Measurements from ENCODE around the gene VPS72. TPM values are rescaled to one million over a fixed set of nuclear protein-coding genes. Genes with fewer than 3 reads are reported as not detected.

Gene VPS72
- total RNA-seq, 2 experiments from 2014 or later, result 77.1 to 77.8 TPM

GRCh38 chr1:151164732-151165280 lies 25.2 kb downstream of the VPS72 start:
- Mint-ChIP-seq H3K9me3 (ENCODE audit: low read depth) (no peaks in the 10 kb centered on the region), H3K4me1 (peaks cover 56% of the 10 kb centered on the region), H3K27ac (peak overlapping the region; percentile 98), H3K36me3 (ENCODE audit: low read depth) (peaks cover 65% of the 10 kb centered on the region), H3K4me3 (peak overlapping the region; percentile 92), H3K27me3 (no peaks in the 10 kb centered on the region)
- ChIA-PET POLR2A (interaction anchor here (0.6 to 2.8 kb wide), 3 partner anchors 8 to 113 kb away, joined by 3 to 9 read pairs (median 4); partner anchors contain the start of gene TNFAIP8L2), CTCF (interaction anchor here (0.7 to 4.4 kb wide), 4 partner anchors 8 to 136 kb away, joined by 3 to 25 read pairs (median 4); partner anchors contain the start of genes PSMD4 and TNFAIP8L2)
- no peak for DNase-seq
- intact Hi-C loops (cut with DNase I, micrococcal nuclease), result loop anchor here (1.0 to 10.0 kb wide), 5 partner anchors 9 to 600 kb away; partner anchors contain the start of genes GABPB2 (in 1 of the 2), PRUNE1 (in 1 of the 2), PSMB4 (in 1 of the 2) and TNFAIP8L2 (in 1 of the 2)
- ATAC-seq, result no peak

DNA sequence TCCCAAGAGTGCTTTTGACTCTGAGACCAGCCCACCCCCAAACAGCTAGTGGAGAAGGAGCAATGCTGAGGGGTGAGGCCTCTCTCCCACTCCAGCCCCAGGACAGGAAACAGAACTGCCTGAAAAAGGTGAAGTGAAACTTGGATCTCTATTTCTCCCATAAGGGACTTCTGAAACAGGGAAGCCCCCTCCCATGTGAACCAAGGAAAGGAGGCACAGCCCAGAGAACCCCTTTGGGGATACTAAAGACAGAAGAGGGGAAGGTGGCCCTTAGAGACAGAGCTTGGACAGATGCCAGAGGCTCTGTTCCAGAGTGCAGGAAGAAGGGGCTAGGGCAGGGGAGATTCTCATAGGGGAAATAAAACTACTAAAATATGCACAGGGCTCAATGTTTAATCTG lies 30.6 kb downstream of the VPS72 start:
- H3K4me3 Mint-ChIP-seq, result peak overlapping the region; percentile 4
- peak overlapping the region; percentile 99 for H3K27ac Mint-ChIP-seq
- ChIA-PET POLR2A (interaction anchor here (0.7 to 2.9 kb wide), 3 partner anchors 28 to 118 kb away, joined by 4 to 9 read pairs (median 5); no protein-coding TSS in a partner anchor), CTCF (interaction anchor here (1.2 to 8.0 kb wide), 5 partner anchors 11 to 60 kb away, joined by 4 to 195 read pairs (median 11); no protein-coding TSS in a partner anchor)
- ATAC-seq (no peak), DNase-seq (no peak)
- no peaks in the 10 kb centered on the region for H3K9me3 Mint-ChIP-seq (ENCODE audit: low read depth)
- peaks cover 56% of the 10 kb centered on the region for H3K36me3 Mint-ChIP-seq (ENCODE audit: low read depth)
- H3K4me1 Mint-ChIP-seq, result peaks cover 62% of the 10 kb centered on the region
- no peaks in the 10 kb centered on the region for H3K27me3 Mint-ChIP-seq
- intact Hi-C loops (cut with DNase I, micrococcal nuclease), result loop anchor here (5.0 kb wide), 3 partner anchors 38 to 597 kb away; partner anchors contain the start of genes MINDY1 (in 1 of the 2), PIP5K1A (in 1 of the 2) and PRUNE1 (in 1 of the 2)

- CTCF ChIA-PET, result interaction anchor here (0.6 to 8.0 kb wide), 6 partner anchors 10 to 445 kb away, joined by 3 to 195 read pairs (median 4); partner anchors contain the start of gene MINDY1
- Mint-ChIP-seq H3K9me3 (ENCODE audit: low read depth) (no peaks in the 10 kb centered on the region), H3K27ac (peak overlapping the region; percentile 99), H3K36me3 (ENCODE audit: low read depth) (peaks cover 52% of the 10 kb centered on the region), H3K4me1 (peaks cover 59% of the 10 kb centered on the region), H3K27me3 (no peaks in the 10 kb centered on the region), H3K4me3 (peak overlapping the region; percentile 88)
- POLR2A ChIA-PET, result interaction anchor here (0.5 to 2.9 kb wide), 5 partner anchors 28 to 121 kb away, joined by 3 to 9 read pairs (median 5); no protein-coding TSS in a partner anchor
- intact Hi-C loops (cut with DNase I, micrococcal nuclease), result loop anchor here (5.0 kb wide), 3 partner anchors 38 to 596 kb away; partner anchors contain the start of genes MINDY1 (in 1 of the 2), PIP5K1A (in 1 of the 2) and PRUNE1 (in 1 of the 2)
- ATAC-seq, result no peak
- DNase-seq, result peak; percentile 61
Observed at GRCh38 chr1:151158751-151159251, 31.2 kb downstream of the VPS72 start.

- peak overlapping the region; percentile 88 for H3K4me3 Mint-ChIP-seq
- H3K36me3 Mint-ChIP-seq (ENCODE audit: low read depth), result peaks cover 47% of the 10 kb centered on the region
- peak; percentile 21 for ATAC-seq
- intact Hi-C loops (cut with DNase I, micrococcal nuclease), result loop anchor here (5.0 kb wide), 3 partner anchors 39 to 596 kb away; partner anchors contain the start of genes MINDY1 (in 1 of the 2), PIP5K1A (in 1 of the 2) and PRUNE1 (in 1 of the 2)
- H3K4me1 Mint-ChIP-seq, result peaks cover 59% of the 10 kb centered on the region
- DNase-seq, result peak; percentile 83
- no peaks in the 10 kb centered on the region for H3K9me3 Mint-ChIP-seq (ENCODE audit: low read depth)
- H3K27me3 Mint-ChIP-seq, result no peaks in the 10 kb centered on the region
- H3K27ac Mint-ChIP-seq, result peak overlapping the region; percentile 99
- ChIA-PET CTCF (interaction anchor here (0.6 to 8.0 kb wide), 8 partner anchors 10 to 444 kb away, joined by 3 to 195 read pairs (median 4); partner anchors contain the start of genes MINDY1 and MLLT11), POLR2A (interaction anchor here (0.5 to 2.9 kb wide), 5 partner anchors 7 to 121 kb away, joined by 3 to 9 read pairs (median 6); partner anchors contain the start of genes LYSMD1, SCNM1 and VPS72)
Observed at GRCh38 chr1:151158326-151158725, 31.7 kb downstream of the VPS72 start.

DNA sequence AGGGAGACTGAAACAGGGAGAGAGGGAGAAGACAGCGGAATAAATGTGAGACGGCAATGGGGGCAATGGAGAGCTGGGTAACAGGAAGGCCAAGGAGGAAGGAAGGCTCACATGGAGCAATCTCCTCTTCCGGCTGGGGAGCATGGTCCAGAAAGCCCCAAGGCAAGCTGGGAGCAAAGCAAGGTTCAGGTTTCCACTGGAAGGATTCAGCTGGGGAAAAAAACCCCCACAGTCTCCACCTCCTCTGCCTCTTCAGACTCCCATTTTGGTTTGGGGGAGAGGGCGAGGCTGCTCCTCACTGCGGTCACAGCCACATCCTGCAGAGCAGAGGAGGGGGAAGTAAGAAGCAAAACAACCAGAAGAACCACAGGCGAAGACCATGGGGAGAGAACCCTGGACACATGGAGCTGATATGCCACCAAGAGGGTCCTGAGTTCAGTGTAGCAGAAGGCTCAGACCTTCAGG lies 32.9 kb downstream of the VPS72 start:
- peaks cover 50% of the 10 kb centered on the region for H3K4me1 Mint-ChIP-seq

DNA sequence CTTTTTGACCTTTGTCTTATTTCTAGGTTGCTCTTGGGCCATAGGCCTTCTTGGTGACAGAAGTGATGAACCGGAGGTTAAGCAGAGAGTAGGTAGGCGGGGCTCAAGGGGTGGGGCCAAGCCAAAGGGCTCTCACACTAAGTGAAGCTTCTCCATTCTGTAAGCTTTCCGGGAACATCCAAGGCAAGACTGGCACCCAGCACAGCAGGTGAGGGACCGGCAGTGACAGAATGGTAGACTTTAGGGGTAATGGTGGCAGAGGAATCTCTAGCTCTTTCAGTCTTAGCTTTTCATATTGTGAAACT lies 33.5 kb downstream of the VPS72 start, which contains the start of gene TNFAIP8L2:
TSS of gene TNFAIP8L2 (plus strand) at position 135 of the 305 bp plus-strand sequence. CDS start 2,049 bp downstream, outside the sequence.
- peak; percentile 91 for DNase-seq
- peak; percentile 85 for ATAC-seq
- H3K27me3 Mint-ChIP-seq, result no peaks in the 10 kb centered on the region
- intact Hi-C loops (cut with DNase I, micrococcal nuclease), result loop anchor here (1.0 to 5.0 kb wide), 14 partner anchors 9 to 594 kb away; partner anchors contain the start of genes CDC42SE1 (in 2 of the 2), PRUNE1 (in 2 of the 2), SEMA6C (in 2 of the 2) and ARNT (in 1 of the 2)
- H3K9me3 Mint-ChIP-seq (ENCODE audit: low read depth), result no peaks in the 10 kb centered on the region
- POLR2A ChIA-PET, result interaction anchor here (0.6 to 2.1 kb wide), 14 partner anchors 8 to 541 kb away, joined by 3 to 17 read pairs (median 4); partner anchors contain the start of genes C1orf56, LYSMD1, MINDY1 and PSMD4
- H3K27ac Mint-ChIP-seq, result peak within 1 kb of the TSS; percentile 99
- peaks cover 36% of the 10 kb centered on the region for H3K36me3 Mint-ChIP-seq (ENCODE audit: low read depth)
- H3K4me1 Mint-ChIP-seq, result peaks cover 44% of the 10 kb centered on the region
- CTCF ChIA-PET, result interaction anchor here (0.5 to 8.0 kb wide), 35 partner anchors 8 to 589 kb away, joined by 3 to 195 read pairs (median 4); partner anchors contain the start of genes GABPB2, LYSMD1, MINDY1 and MLLT11
- peak within 1 kb of the TSS; percentile 88 for H3K4me3 Mint-ChIP-seq

More for the DNA sequence above, 32.9 kb downstream of the VPS72 start:
- intact Hi-C loops (cut with DNase I, micrococcal nuclease), result loop anchor here (1.0 to 5.0 kb wide), 8 partner anchors 40 to 595 kb away; partner anchors contain the start of genes PRUNE1 (in 2 of the 2), ARNT (in 1 of the 2), CDC42SE1 (in 1 of the 2) and CERS2 (in 1 of the 2)
- Mint-ChIP-seq H3K27ac (peak overlapping the region; percentile 99), H3K27me3 (no peaks in the 10 kb centered on the region), H3K4me3 (peak overlapping the region; percentile 88), H3K36me3 (ENCODE audit: low read depth) (peaks cover 41% of the 10 kb centered on the region), H3K9me3 (ENCODE audit: low read depth) (no peaks in the 10 kb centered on the region)
- ATAC-seq, result peak; percentile 40
- ChIA-PET POLR2A (interaction anchor here (0.5 to 2.9 kb wide), 13 partner anchors 8 to 542 kb away, joined by 3 to 17 read pairs (median 4); partner anchors contain the start of genes C1orf56, LYSMD1, PSMD4 and SCNM1), CTCF (interaction anchor here (0.5 to 8.0 kb wide), 35 partner anchors 9 to 589 kb away, joined by 3 to 195 read pairs (median 4); partner anchors contain the start of genes GABPB2, LYSMD1, MINDY1 and MLLT11)
- peak; percentile 84 for DNase-seq

GRCh38 chr1:151147665-151148064 lies 42.3 kb downstream of the VPS72 start:
- H3K4me3 Mint-ChIP-seq, result peak overlapping the region; percentile 79
- ChIA-PET POLR2A (no interaction called here), CTCF (interaction anchor here (0.9 to 2.0 kb wide), 3 partner anchors 10 to 48 kb away, joined by 4 to 11 read pairs (median 4); partner anchors contain the start of gene TNFAIP8L2)
- no peak for DNase-seq
- intact Hi-C loops (cut with DNase I, micrococcal nuclease), result loop anchor here in 1 of 2 experiments (2.0 kb wide), 1 partner anchor 77 kb away; the partner anchor contains the start of gene GABPB2
- no peaks in the 10 kb centered on the region for H3K36me3 Mint-ChIP-seq (ENCODE audit: low read depth)
- peaks cover 10% of the 10 kb centered on the region for H3K4me1 Mint-ChIP-seq
- no peaks in the 10 kb centered on the region for H3K27me3 Mint-ChIP-seq
- no peak for ATAC-seq
- H3K9me3 Mint-ChIP-seq (ENCODE audit: low read depth), result no peaks in the 10 kb centered on the region
- no peak overlapping the region for H3K27ac Mint-ChIP-seq

DNA sequence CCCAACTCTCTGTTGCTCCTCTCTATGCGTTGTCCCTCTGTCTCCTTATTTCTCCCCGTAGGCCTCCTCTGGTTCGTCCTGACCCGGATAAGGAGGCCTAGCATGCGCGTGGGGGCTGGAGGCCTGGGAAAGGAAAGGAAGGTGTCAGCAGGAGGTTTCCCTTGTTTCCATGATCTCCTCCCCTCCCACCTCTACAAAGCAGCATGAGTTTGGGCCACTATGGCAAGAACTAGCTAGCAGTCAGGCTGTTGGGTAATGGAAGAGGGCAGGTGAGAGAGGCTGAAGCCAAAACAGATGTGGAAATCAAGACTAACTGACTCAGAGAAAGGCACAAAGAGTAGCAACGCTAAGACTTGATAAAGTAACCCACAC lies 42.9 kb downstream of the VPS72 start:
- H3K4me1 Mint-ChIP-seq, result peaks cover 10% of the 10 kb centered on the region
- peak overlapping the region; percentile 8 for H3K27ac Mint-ChIP-seq
- POLR2A ChIA-PET, result no interaction called here
- H3K36me3 Mint-ChIP-seq (ENCODE audit: low read depth), result no peaks in the 10 kb centered on the region
- CTCF ChIA-PET, result interaction anchor here (0.7 to 1.6 kb wide), 3 partner anchors 14 to 47 kb away, joined by 3 to 4 read pairs (median 4); no protein-coding TSS in a partner anchor
- peak overlapping the region; percentile 79 for H3K4me3 Mint-ChIP-seq
- ATAC-seq (no peak), DNase-seq (no peak)
- intact Hi-C loops (cut with DNase I, micrococcal nuclease), result loop anchor here in 1 of 2 experiments (2.0 kb wide), 1 partner anchor 76 kb away; the partner anchor contains the start of gene GABPB2
- no peaks in the 10 kb centered on the region for H3K27me3 Mint-ChIP-seq
- no peaks in the 10 kb centered on the region for H3K9me3 Mint-ChIP-seq (ENCODE audit: low read depth)

DNA sequence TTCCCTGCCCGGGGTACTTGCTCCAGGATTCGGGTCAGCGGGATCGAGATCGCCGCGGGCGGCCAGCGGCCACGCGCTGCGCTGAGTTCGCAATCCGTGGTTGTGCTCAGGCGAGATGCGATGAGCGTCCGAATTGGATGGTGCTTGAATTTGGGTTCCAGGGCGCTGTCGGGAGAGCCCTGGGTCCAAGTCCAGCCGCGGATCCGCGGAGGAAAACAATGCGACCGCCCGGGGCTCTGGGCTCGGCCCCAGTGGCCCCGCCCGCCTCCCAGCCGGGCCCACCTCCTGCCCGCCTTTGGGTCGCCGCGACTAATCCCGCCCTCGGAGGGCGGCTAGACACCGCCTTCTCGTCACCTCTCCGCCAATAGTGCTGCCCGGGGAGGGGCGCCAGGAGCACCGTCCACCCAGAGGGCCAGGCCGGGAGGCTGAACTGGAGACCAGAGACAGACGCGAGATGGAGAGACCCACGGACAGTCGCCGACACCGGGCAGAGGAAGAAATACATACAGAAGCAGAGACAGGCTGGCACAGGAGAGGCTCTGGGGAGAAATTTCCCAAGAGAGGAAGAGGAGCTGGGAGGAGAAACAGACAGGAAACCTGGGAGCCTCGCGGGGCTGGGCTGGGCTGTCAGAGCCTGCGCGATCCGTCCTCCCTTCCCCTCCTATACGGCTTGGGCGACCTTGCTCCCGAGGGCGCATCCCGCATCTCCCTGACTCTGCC lies 43.4 kb downstream of the VPS72 start, which contains the start of gene SEMA6C:
TSS of gene SEMA6C (minus strand) at position 220 of the 720 bp plus-strand sequence. CDS start 4,010 bp downstream, outside the sequence.
- CTCF ChIA-PET, result interaction anchor here (0.7 to 1.6 kb wide), 3 partner anchors 15 to 47 kb away, joined by 3 to 4 read pairs (median 4); no protein-coding TSS in a partner anchor
- peak within 1 kb of the TSS; percentile 79 for H3K4me3 Mint-ChIP-seq
- POLR2A ChIA-PET, result interaction anchor here (0.6 kb wide), 1 partner anchor 235 kb away, joined by 4 read pairs; no protein-coding TSS in a partner anchor

More for the DNA sequence above, 43.4 kb downstream of the VPS72 start, which contains the start of gene SEMA6C:
- Mint-ChIP-seq H3K9me3 (ENCODE audit: low read depth) (no peaks in the 10 kb centered on the region), H3K27ac (peak within 1 kb of the TSS; percentile 48), H3K27me3 (no peaks in the 10 kb centered on the region), H3K36me3 (ENCODE audit: low read depth) (no peaks in the 10 kb centered on the region), H3K4me1 (peaks cover 10% of the 10 kb centered on the region)
- DNase-seq (peak; percentile 92), ATAC-seq (peak; percentile 100)
- intact Hi-C loops (cut with DNase I, micrococcal nuclease), result loop anchor here (1.0 to 2.0 kb wide), 4 partner anchors 10 to 76 kb away; partner anchors contain the start of genes TNFAIP8L2 (in 2 of the 2), GABPB2 (in 1 of the 2) and SCNM1 (in 1 of the 2)

All from activated CD4-positive, alpha-beta T cell treated with anti-CD3 and anti-CD28 coated beads for 36 hours (primary cell).